Esophagus (tissue), 2 donors: ENCODE results near the gene MINDY2. TPM values are rescaled to one million over a fixed set of nuclear protein-coding genes. Genes with fewer than 3 reads are reported as not detected.

Source experiments
- H3K27ac ChIP-seq, 2 donors: one replicate each; pipeline ENCODE4 v1.5.1; 2013; ENCODE audit warnings: low read depth in 2 of 2, mild to moderate bottlenecking in 2 of 2, inconsistent platforms in 1 of 2, low read length in 1 of 2, moderate library complexity in 1 of 2
- H3K27me3 ChIP-seq, 2 donors: one replicate each; pipeline ENCODE4 v1.6.1; 2013; ENCODE audit warnings: low read length in 2 of 2, control low read depth in 1 of 2, mild to moderate bottlenecking in 1 of 2; ENCODE audit not compliant: insufficient read depth in 2 of 2, control insufficient read depth in 1 of 2
- H3K36me3 ChIP-seq, 2 donors: one replicate each; pipeline ENCODE4 v1.6.1; 2013; ENCODE audit warnings: low read length in 1 of 2; ENCODE audit not compliant: control insufficient read depth in 2 of 2, insufficient read depth in 2 of 2
- H3K4me1 ChIP-seq, 2 donors: one replicate each; pipeline ENCODE4 v1.6.1; 2013; ENCODE audit warnings: low read length in 1 of 2; ENCODE audit not compliant: control insufficient read depth in 2 of 2, insufficient read depth in 2 of 2
- H3K4me3 ChIP-seq, 2 donors: one replicate each; pipeline ENCODE4 v1.5.1; 2013; ENCODE audit warnings: low read length in 2 of 2, mild to moderate bottlenecking in 2 of 2, low read depth in 1 of 2, moderate library complexity in 1 of 2
- H3K9me3 ChIP-seq, 2 donors: one replicate each; pipeline ENCODE4 v1.6.1; 2013; ENCODE audit warnings: mild to moderate bottlenecking in 2 of 2, low read depth in 1 of 2, low read length in 1 of 2, moderate library complexity in 1 of 2; ENCODE audit not compliant: control insufficient read depth in 2 of 2, insufficient read depth in 1 of 2
- WGBS, 2 donors: extraction: QIAGEN DNeasy Blood & Tissue Kit; methylation state at CpG; one replicate each; pipeline ENCODE4 v1.1.7; 2013; 5-methylcytosine and 5-hydroxymethylcytosine counted together
- polyA plus RNA-seq, 2 donors: library from polyadenylated mRNA; stranded (reverse); fragments of 200-250 nt; gene quantifications; one replicate each; pipeline ENCODE4 v1.2.3, GENCODE V29; 2013
- donor health status: healthy with polysubstance abuse.
- donor health status: Bipolar disorder and iron deficiency.

Gene MINDY2
- polyA plus RNA-seq, 2 donors: 3.3 to 5.8 TPM

DNA sequence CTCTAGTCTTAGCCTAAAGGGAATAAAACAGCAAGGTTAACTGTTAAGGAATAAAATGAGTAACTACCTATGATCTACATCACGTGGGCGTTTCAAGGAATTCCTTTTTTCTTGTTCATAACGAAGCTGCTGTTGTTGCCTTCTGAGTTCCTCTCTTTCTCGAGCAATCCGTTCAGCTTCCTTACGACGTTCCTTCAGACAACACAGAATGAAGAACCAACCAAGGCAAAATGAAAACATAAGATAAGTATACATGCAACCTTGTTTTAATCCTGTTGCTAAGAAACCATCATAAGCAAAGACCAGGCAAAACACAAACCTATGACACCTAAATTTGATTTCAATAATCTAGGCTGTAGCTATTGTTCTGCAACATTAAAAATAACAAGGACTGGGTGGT lies 118.3 kb downstream of the MINDY2 start:
- H3K27me3 ChIP-seq: no peaks in the 10 kb centered on the region
- H3K27ac ChIP-seq: no peak overlapping the region
- H3K36me3 ChIP-seq: peaks cover 21 to 22% of the 10 kb centered on the region in 2 donors
- H3K4me1 ChIP-seq: no peaks in the 10 kb centered on the region
- H3K4me3 ChIP-seq: no peak overlapping the region
- WGBS, 2 donors: 83 to 89% methylated on average over 7 of the region's 7 CpGs
- H3K9me3 ChIP-seq: no peaks in the 10 kb centered on the region

DNA sequence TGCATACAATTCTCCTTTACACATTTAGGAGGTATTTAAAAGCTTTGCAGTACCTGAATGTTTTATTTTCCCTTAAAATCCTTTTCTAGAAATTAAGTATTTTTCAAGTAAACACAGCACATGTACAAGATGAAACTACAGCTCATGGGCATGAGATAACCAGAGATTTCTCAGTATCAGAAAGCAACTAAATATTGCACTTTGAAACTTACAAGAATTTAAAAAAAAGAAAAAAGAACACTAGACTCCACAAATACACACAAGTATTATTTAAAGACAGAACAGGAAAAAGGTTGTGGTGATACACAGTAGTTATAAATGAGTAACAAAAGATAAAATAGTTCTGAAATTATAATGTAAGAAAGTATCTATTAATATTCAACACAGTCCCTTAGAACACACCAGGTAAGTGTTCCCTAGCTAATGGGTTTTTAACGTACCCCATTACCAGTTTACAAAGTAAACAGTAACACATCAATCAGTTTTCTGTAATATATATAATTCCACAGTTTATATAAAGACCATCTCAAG lies 127.1 kb downstream of the MINDY2 start:
- Histone ChIP-seq H3K4me1 (no peaks in the 10 kb centered on the region), H3K36me3 (peaks cover 0 to 9% of the 10 kb centered on the region in 2 donors), H3K9me3 (no peaks in the 10 kb centered on the region), H3K27ac (no peak overlapping the region), H3K4me3 (no peak overlapping the region), H3K27me3 (no peaks in the 10 kb centered on the region)
- 85 to 86% methylated on average over 1 of the region's 1 CpG for WGBS, 2 donors

DNA sequence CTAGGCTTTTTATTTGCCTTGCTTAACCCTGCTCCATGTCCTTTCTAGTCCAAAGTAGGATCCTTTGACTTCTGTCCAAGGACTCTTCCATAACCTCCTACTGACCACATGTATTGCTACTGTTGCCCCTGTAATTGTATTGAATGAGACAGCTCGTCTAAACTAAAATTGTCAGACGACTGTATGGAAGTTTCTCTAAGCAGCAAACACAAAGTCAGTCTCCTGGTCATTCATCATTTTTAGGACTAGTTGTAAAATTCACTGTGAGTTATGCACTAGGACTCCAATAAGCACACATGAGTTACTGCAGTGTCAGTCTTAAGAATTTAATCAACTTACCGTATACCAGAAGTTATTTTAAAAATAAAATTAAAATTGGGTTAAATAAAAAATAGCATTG lies 129.5 kb downstream of the MINDY2 start:
- Histone ChIP-seq H3K27me3 (no peaks in the 10 kb centered on the region), H3K36me3 (peaks cover 0 to 9% of the 10 kb centered on the region in 2 donors), H3K9me3 (no peaks in the 10 kb centered on the region), H3K27ac (no peak overlapping the region), H3K4me3 (no peak overlapping the region), H3K4me1 (no peaks in the 10 kb centered on the region)
- WGBS, 2 donors: 84 to 85% methylated on average over 3 of the region's 3 CpGs

DNA sequence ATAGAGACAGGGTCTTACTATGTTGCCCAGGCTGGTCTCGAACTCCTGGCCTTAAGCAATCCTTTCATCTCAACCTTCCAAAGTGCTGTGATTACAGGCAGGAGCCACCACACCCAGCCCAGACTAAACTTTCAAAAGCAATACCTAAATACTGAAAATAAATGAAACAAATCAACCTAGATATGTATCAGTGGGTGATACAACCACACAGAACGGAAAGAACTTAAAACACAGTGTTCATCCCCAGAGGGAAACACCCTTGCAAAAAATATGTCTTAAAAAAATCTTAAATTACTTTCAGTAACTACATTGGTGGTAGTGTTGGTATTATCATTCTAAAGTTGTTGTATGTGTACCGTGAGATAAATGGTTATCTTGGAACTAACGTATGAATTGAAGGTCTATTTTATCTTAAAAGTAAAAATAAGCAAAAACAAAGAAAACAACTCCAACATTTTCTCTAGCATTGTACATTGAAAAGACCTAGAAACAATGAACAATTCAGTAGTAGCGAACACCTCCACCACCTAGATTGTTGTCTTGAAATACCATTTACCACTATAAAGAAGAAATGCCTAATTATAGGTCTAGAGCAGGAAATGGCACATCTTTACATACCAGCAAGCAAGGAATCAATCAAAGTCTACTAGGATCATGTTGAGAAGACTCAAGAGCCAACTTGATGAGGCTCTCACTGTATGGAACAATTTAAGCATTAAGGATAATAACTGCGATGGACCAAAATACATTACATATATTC lies 137.6 kb downstream of the MINDY2 start:
- no peaks in the 10 kb centered on the region for H3K27me3 ChIP-seq
- 90 to 93% methylated on average over 6 of the region's 6 CpGs for WGBS, 2 donors
- H3K4me3 ChIP-seq: no peak overlapping the region
- H3K9me3 ChIP-seq: no peaks in the 10 kb centered on the region
- H3K4me1 ChIP-seq: no peaks in the 10 kb centered on the region
- H3K27ac ChIP-seq: no peak overlapping the region
- H3K36me3 ChIP-seq: no peaks in the 10 kb centered on the region

DNA sequence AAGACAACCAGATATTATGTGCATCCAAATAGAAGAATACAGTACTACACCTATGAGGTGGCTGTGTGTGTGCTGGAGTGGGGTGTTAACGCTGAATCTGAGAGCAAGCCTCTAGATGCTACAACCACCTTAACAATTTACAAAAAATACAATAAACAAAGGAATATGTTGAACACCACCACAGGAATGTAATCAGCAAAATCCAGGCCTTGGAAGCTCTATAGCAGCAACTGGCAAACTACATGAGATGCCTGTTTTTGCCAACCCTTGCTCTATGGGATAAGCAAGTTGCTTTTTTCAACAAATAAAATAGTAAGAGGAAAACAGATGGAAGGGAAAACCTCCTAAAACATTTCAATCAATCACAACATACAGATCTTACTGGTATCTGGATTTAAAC lies 138.5 kb downstream of the MINDY2 start:
- Histone ChIP-seq H3K9me3 (no peaks in the 10 kb centered on the region), H3K27ac (no peak overlapping the region), H3K36me3 (peaks cover 0 to 2% of the 10 kb centered on the region in 2 donors), H3K4me1 (no peaks in the 10 kb centered on the region), H3K27me3 (no peaks in the 10 kb centered on the region), H3K4me3 (no peak overlapping the region)
- 96 to 100% methylated on average over 1 of the region's 1 CpG for WGBS, 2 donors

DNA sequence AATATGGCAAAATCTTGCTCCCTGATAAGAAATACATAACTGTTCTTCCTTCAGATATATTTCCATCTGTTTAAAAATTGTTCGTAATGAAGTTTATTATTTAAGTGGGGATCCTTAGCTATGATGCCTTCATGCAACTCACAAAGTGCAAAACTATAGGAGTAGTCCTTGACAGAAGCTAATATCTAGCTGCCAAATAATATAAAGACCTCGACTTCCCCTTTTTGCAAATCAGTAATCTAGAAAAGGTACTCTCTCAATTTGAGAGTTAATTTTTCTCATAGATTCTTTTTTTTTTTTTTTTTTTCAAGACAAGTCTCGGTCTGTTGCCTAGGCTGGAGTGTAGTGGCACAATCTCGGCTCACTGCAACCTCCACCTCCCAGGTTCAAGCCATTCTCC lies 139.4 kb downstream of the MINDY2 start:
- Histone ChIP-seq H3K9me3 (no peaks in the 10 kb centered on the region), H3K27me3 (no peaks in the 10 kb centered on the region), H3K4me3 (no peak overlapping the region), H3K4me1 (no peaks in the 10 kb centered on the region), H3K36me3 (peaks cover 0 to 2% of the 10 kb centered on the region in 2 donors), H3K27ac (no peak overlapping the region)
- WGBS, 2 donors: 92 to 95% methylated on average over 4 of the region's 4 CpGs

Other genes starting within 250 kb of the MINDY2 start
- gene ADAM10, start 21.6 kb upstream of the MINDY2 start, polyA plus RNA-seq: 10 to 100 TPM in 1 of 2 donors, 1 to 10 TPM in 1; 9.7 to 16.0 TPM
- 10 to 100 TPM; 57.6 to 62.7 TPM for gene SLTM, start 162.4 kb downstream of the MINDY2 start, polyA plus RNA-seq
- 1 to 10 TPM; 7.6 to 9.7 TPM for gene RNF111, start 216.4 kb downstream of the MINDY2 start, polyA plus RNA-seq